ENCODE data around the gene PRPF38A.
"Not testable (repeated sequence)": the region's sequence is repeated elsewhere in the genome, so short reads cannot be mapped to it uniquely, and the experiment has no call there.

Gene PRPF38A

GRCh38 chr1:52404116-52404974 is at the start of gene PRPF38A, which contains the start of gene ORC1:
TSS of gene PRPF38A (plus strand) at chr1:52404602. CDS start at chr1:52404750, 148 bp downstream.
TSS of gene ORC1 (minus strand) at chr1:52404423. CDS start at chr1:52402223, 2,200 bp downstream.
- DNase-seq = peak; percentile 99

DNA sequence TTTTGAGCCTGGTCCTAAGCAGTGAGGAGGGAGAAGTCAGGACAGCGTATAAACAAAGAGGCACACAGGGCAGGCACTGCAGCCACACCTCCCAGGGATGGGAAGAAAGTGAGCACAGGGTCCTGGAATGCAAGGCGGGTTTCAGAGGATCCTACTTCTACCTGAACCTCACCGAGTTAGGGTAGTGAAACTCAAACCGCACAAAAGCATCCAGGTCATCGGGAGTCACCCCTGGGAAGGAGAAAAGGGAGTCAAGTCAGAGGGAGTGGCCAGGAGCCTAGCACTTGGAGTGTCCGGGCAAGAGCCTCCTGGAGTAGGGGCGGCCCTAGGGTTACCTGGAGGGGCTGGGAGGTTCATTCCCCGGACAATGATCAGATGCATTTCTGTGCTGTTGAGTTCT is 49.0 kb upstream of the PRPF38A start:
- DNase-seq = no peak

DNA sequence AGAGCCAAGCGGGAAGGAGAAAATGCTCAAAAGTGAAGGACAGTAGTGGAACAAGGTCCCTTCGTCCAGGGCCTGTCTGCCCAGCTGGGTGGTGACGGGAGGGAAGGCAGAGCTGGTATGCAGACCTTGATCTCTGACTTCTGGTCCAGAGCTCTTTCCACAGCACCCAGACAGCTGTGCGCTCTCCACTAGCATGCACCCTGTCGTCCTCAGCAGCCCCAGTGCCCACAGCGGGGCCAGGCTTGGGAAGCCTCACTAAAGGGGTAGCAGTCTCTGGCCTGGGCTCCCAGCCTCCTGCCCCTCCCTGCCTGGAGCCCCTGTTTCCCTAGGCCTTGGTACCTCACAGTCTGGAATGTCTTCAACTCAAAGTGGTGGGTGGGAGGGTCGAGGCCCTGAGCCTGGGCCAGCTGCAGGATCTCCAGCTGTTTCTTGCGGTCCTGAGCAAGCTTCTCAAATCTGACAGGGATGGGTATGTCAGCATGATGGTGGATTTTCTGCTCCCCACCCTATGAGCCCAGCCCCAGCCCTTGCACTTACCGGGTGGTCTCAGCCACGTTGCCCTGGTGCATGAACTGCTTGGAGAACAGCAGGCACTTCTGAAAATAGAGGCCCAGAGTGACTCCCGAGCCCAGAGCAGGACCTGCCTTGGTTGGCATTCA is 48.4 kb upstream of the PRPF38A start:
- DNase-seq = no peak

- DNase-seq = no peak
These were observed 47.5 kb upstream of the PRPF38A start for GRCh38 chr1:52356818-52357355.

GRCh38 chr1:52357397-52357796 is 47.0 kb upstream of the PRPF38A start:
- no peak for DNase-seq

- DNase-seq = no peak
These were observed 45.4 kb upstream of the PRPF38A start for GRCh38 chr1:52358851-52359497.

DNA sequence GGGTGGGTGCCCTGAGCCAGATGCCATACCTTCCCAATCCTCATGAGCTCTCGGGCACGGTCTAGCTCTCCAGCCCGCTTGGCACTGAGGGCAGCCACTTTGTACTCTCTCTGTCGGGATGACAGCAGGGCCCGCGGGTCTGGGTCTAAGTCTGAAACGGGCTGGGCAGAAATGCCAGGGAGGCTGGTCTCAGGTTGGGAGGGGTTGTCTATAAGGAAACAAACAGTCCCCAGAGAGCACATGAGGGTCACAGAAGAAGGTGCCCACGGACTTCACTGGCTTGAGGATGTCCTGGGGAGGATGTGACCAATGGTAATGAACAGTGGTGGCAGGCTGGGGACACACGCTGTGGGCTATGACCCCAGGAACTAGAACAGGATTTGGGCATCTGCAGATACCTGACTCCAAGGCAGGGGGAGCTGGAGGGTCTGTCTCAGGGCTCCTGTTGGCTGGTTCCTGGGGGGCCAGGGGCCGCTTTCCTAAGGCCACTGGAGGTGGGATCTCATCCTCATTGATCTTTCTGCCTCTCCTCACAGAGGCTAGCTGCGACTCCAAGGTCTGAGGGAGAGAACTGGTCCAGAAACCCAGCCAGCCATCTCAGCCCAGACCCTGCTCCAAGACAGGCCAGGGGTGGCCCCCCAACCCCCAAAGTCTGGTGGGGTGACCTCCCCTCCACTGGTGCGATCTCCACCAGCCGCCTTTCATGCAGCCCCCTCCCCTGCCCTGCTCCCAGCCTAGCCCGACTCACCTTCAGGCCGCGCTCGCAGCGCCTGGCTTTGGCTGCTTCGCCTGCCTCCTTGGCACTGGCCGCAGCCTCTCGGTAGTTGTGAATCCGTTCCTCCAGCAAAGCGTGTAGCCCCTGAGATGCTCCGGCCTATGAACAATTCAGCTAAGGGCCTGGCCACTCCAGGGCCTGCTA is 44.5 kb upstream of the PRPF38A start:
- no peak for DNase-seq

- no peak for DNase-seq
These were observed 43.8 kb upstream of the PRPF38A start for GRCh38 chr1:52360595-52360968.

GRCh38 chr1:52364235-52364839 is 40.1 kb upstream of the PRPF38A start:
- peak; percentile 33 for DNase-seq

DNA sequence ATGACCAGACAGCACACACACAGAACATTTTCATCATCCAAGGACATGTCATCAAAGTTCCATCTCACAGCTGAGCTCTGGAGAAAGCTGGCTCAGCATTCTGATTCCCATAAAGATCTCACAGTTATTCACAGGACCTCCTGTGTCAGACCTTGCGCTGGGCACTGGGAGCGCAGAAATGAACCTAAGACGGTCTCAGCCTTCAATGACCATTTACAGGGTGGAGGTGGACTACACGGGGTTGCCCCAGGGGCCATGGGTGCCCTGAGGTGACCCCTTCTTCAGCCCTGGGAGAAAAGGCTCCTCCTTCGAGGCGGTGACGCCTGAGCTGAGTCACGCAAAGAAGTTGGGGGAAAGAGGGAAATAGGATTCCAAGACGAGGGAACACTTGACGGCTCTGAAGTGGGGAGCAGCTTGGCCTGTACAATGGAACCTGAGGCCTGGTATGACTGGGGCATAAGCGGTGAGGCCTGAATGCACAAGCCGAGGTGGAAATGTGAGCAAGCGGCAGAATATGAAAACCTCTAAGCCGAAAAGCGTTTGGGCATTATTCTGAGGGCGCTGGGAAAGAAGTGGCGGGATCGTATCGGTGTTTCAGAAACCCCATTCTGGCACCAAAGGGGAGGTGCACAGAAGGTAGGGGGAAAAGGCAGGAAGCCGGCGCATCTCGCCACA is 39.2 kb upstream of the PRPF38A start:
- peak; percentile 47 for DNase-seq

- peak; percentile 99 for DNase-seq
These were observed 38.5 kb upstream of the PRPF38A start, which contains the start of gene CC2D1B for GRCh38 chr1:52365746-52366516. TSS of gene CC2D1B (minus strand) at chr1:52366205. CDS start at chr1:52364620, 1,585 bp downstream.

DNA sequence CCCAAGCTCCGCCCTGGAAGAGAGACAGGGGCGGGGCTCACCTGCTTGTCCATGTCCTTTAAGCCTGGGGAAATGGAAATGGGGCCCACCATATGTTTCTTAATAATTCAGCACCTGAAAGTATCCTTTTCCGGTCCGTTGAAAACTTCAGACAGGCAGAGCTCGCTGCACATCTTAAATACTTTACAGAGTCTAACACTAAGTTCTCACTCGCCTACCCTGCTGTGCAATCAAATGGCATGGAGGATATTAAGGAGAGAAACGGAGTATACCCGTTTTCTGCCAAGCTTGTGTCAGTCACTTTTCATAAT is 37.9 kb upstream of the PRPF38A start:
- no peak for DNase-seq

DNA sequence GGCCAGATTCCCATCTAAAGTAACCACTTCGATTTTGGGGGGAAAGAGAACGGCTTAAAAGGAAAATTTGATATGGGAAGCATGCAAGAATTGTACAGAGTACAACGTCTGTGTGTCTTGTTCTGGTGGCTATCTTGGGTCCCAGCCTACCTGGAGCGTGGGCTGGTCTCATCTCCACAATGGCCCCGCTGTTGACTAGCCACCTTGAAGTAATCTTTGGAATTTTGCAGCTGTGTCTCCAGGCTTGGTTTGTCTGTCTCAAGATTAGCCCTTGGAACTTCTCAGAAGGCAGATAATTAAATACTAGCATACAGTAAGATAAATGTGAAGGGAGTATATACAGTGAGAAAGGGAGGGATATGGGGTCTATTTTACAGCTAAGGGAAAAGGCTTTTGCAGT is 37.1 kb upstream of the PRPF38A start:
- DNase-seq = no peak

GRCh38 chr1:52368383-52369172 is 35.8 kb upstream of the PRPF38A start:
- DNase-seq = peak; percentile 69

DNA sequence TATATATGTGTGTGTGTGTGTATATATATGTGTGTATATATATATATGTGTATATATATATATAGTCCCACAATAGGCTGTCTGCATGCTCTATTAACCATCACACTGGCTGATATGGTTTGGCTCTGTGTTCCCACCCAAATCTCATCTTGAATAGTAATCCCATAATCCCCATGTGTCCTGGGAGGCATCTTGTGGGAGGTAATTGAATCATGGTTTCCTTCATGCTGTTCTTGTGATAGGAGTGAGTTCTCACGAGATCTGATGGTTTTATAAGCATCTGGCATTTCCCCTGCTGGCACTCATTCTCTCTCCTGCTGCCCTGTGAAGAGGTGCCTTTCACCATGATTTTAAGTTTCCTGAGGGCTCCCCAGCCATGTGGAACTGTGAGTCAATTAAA is 34.6 kb upstream of the PRPF38A start:
- DNase-seq = not testable (repeated sequence)

- no peak for DNase-seq
These were observed 19.0 kb upstream of the PRPF38A start for GRCh38 chr1:52385376-52385775.

GRCh38 chr1:52386458-52386857 is 17.9 kb upstream of the PRPF38A start:
- no peak for DNase-seq

GRCh38 chr1:52393174-52393573 is 11.2 kb upstream of the PRPF38A start:
- no peak for DNase-seq

- no peak for DNase-seq
These were observed 4.8 kb upstream of the PRPF38A start for GRCh38 chr1:52399629-52400028.

DNA sequence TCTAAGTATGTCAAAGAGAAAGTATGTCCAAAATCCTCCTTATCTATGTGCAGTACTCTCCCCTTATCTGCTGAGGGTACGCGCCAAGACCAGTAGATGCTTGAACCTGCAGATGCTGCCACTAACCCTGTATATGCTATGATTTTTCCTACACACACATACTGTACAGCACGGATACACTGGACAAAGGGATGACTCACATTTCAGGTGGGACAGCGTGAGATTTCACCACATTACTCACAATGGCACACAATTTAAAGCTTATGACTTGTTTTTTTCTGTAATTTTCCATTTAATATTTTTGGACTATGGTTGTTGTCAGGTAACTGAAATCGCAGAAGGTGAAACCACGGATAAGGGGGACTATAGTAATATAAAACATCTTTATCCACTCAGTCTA is 4.3 kb upstream of the PRPF38A start:
- DNase-seq = no peak

All from stimulated activated CD8-positive, alpha-beta memory T cell treated with anti-CD3 and anti-CD28 coated beads, Interleukin-4, amount 100 ng/mL, for 48 hours (primary cell).